Pericardium fibroblast (primary cell): ENCODE measurements around the gene DTWD1. TPM values are rescaled to one million over a fixed set of nuclear protein-coding genes. Genes with fewer than 3 reads are reported as not detected.

Experiments
- total RNA-seq: library from RNA; depleted of rRNA; stranded (reverse); fragments of >200 nt; gene quantifications from 2 replicates; pipeline ENCODE4 v1.2.3, GENCODE V29; 2015

DTWD1 gene
- total RNA-seq: 15.9 and 34.8 TPM in 2 replicates

GRCh38 chr15:49620658-49621368 is at the start of gene DTWD1, which contains the start of gene FAM227B:
Gene DTWD1 (plus strand): TSS chr15:49621048. CDS start chr15:49625168, 4,120 bp downstream.
Gene FAM227B (minus strand): TSS chr15:49620818. CDS start chr15:49615171, 5,647 bp downstream.

Other genes starting within 250 kb of the DTWD1 start
- gene FGF7, start 197.8 kb upstream of the DTWD1 start, total RNA-seq: 23.6 and 42.9 TPM in 2 replicates
- 2.5 and 3.7 TPM in 2 replicates for gene FAM227B, start 230 bp upstream of the DTWD1 start, total RNA-seq